ENCODE data around the gene IGFBP6. TPM values are rescaled to one million over a fixed set of nuclear protein-coding genes. Genes with fewer than 3 reads are reported as not detected.

IGFBP6 gene
- total and polyA plus RNA-seq, 8 donors, result 22.6 to 388 (median 82.8) TPM

DNA sequence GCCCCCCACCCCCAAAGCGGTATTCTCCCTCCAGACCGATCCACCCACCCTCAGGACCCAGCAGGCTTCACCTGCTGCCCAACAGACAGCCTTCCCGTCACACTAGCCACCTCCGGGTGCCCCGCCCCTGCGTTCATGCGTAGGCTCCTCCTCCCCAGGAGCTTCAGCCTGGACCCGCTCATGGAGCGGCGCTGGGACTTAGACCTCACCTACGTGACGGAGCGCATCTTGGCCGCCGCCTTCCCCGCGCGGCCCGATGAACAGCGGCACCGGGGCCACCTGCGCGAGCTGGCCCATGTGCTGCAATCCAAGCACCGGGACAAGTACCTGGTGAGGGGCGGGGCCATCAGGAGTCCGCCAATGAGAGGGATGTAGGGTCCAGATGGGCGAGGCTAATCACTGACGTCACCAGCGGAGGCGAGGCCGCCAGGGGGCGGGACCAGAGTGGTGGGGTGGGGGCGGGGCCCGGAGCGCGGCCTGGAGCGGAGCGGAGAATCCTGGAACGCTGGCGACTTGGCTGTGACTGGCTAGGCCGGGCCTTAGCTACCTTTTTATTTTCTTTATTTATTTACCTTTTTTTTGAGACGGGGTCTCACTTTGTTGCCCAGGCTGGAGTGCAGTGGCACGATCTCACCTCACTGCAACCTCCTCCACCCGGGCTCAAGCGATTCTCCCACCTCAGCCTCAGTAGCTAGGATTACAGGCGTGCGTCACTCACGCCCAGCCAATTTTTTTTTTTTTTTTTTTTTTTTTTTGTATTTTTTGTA is 43.2 kb upstream of the IGFBP6 start:
- peaks cover 11 to 43% (median 35%) of the 10 kb centered on the region in 4 donors for H3K36me3 ChIP-seq
- H3K27ac ChIP-seq, result peak overlapping the region; percentile 91 to 99 (median 98)
- peaks cover 59 to 80% (median 65%) of the 10 kb centered on the region in 4 donors for H3K4me1 ChIP-seq
- TF ChIP-seq POLR2AphosphoS5 (IDR thresholded peaks at IDR 0.05) (peak; percentile 32 to 88 (median 88)), POLR2A (IDR thresholded peaks at IDR 0.05) (peak in 1 of 4 donors; percentile 77), EP300 (IDR thresholded peaks at IDR 0.05) (no peak)
- TF ChIP-seq, protein P1, sequence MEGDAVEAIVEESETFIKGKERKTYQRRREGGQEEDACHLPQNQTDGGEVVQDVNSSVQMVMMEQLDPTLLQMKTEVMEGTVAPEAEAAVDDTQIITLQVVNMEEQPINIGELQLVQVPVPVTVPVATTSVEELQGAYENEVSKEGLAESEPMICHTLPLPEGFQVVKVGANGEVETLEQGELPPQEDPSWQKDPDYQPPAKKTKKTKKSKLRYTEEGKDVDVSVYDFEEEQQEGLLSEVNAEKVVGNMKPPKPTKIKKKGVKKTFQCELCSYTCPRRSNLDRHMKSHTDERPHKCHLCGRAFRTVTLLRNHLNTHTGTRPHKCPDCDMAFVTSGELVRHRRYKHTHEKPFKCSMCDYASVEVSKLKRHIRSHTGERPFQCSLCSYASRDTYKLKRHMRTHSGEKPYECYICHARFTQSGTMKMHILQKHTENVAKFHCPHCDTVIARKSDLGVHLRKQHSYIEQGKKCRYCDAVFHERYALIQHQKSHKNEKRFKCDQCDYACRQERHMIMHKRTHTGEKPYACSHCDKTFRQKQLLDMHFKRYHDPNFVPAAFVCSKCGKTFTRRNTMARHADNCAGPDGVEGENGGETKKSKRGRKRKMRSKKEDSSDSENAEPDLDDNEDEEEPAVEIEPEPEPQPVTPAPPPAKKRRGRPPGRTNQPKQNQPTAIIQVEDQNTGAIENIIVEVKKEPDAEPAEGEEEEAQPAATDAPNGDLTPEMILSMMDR (IDR thresholded peaks at IDR 0.05), result peak in 1 of 7 experiments; percentile 16
- peak; percentile 98 for DNase-seq
- H3K4me3 ChIP-seq, result peak overlapping the region; percentile 46 to 62 (median 54)
- WGBS, 5 donors, result 3 to 7% (median 6%) methylated on average over 35 to 48 of the region's 48 CpGs
- H3K27me3 ChIP-seq, result no peaks in the 10 kb centered on the region
- no peaks in the 10 kb centered on the region for H3K9me3 ChIP-seq
- intact Hi-C loops (cut with DNase I; ENCODE audit: low total_unique reads), result no loop called here

DNA sequence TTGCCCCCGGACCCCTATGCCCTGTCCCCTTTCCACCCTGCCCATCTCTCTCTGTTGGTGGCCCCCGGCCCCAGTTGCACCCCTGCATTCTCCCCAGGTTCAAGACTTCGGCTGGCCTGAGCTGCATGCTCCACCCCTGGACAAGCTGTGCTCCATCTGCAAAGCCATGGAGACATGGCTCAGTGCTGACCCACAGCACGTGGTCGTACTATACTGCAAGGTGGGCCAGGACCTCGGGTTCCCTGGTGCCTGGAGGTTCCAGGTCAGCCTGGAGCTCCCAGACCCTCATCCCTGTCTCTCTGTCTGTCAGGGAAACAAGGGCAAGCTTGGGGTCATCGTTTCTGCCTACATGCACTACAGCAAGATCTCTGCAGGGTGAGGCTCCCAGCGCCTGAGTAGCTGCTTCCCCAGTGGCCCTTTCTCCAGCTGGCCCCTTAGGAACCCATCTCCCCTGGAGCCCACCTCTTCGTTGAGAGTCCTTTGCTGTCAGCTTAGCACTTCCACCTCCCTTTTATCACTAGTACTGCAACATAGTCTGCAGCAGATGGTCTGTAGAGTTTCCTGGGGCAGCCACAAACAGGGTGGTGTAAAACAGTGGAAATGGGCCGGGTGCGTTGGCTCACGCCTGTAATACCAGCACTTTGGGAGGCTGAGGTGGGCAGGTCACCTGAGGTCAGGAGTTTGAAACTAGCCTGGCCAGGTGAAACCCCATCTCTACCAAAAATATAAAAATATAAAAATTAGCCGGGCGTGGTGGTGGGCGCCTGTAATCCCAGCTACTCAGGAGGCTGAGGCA is 41.8 kb upstream of the IGFBP6 start:
- 80 to 89% (median 82%) methylated on average over 13 to 15 of the region's 15 CpGs for WGBS, 5 donors
- peak in 1 of 2 donors; percentile 16 for DNase-seq
- Histone ChIP-seq H3K27me3 (no peaks in the 10 kb centered on the region), H3K4me3 (no peak overlapping the region), H3K36me3 (peaks cover 16 to 57% (median 48%) of the 10 kb centered on the region in 4 donors), H3K4me1 (peaks cover 56 to 80% (median 63%) of the 10 kb centered on the region in 4 donors), H3K9me3 (no peaks in the 10 kb centered on the region), H3K27ac (peak overlapping the region in 4 of 5 donors; percentile 98 to 99 (median 98))
- TF ChIP-seq, protein P1 (IDR thresholded peaks at IDR 0.05), result no peak
- no peak for TF ChIP-seq POLR2A (IDR thresholded peaks at IDR 0.05)
- TF ChIP-seq POLR2AphosphoS5 (IDR thresholded peaks at IDR 0.05), result no peak
- no peak for TF ChIP-seq EP300 (IDR thresholded peaks at IDR 0.05)
- intact Hi-C loops (cut with DNase I; ENCODE audit: low total_unique reads), result no loop called here

DNA sequence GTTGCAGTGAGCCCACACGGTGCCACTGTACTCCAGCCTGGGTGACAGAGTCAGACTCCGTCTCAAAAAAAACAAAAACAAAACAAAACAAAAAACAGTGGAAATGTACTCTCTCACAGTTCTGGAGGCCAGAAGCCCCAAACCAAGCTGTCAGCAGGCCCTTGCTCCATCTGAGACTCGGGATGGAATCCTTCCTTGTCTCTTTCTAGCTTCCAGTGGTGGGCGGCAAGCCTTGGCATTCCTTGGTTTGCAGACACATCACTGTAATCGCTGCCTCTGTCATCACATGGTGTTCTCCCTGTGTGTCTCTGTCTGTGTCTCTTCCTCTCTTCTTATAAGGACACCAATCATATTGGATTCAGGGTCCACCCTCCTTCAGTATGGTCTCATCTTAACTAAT is 41.2 kb upstream of the IGFBP6 start:
- Histone ChIP-seq H3K27ac (peak overlapping the region in 1 of 5 donors; percentile 98), H3K27me3 (no peaks in the 10 kb centered on the region), H3K36me3 (peaks cover 19 to 63% (median 53%) of the 10 kb centered on the region in 4 donors), H3K4me1 (peaks cover 56 to 80% (median 63%) of the 10 kb centered on the region in 4 donors), H3K9me3 (no peaks in the 10 kb centered on the region), H3K4me3 (no peak overlapping the region)
- WGBS, 5 donors, result 80 to 94% (median 86%) methylated on average over 5 of the region's 5 CpGs
- DNase-seq, result no peak
- intact Hi-C loops (cut with DNase I; ENCODE audit: low total_unique reads), result no loop called here
- no peak for TF ChIP-seq POLR2AphosphoS5 (IDR thresholded peaks at IDR 0.05)
- TF ChIP-seq POLR2A (IDR thresholded peaks at IDR 0.05), result no peak
- no peak for TF ChIP-seq EP300 (IDR thresholded peaks at IDR 0.05)
- TF ChIP-seq, protein P1 (IDR thresholded peaks at IDR 0.05), result no peak

DNA sequence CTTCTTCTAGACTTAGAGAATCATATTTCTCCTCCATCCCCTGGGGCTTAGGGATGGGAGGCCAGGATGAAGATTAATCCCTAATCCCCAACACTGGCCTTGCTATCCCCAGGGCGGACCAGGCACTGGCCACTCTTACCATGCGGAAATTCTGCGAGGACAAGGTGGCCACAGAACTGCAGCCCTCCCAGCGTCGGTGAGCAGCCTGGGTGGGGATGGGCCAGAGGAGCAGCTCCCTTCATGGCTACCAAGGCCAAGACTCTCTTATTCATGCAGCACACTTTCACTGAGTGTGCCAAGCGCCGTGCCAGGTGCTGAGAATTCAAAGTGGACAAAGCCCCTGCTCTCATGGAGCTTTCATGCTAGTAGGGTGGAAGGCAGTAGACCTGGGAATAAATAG is 40.6 kb upstream of the IGFBP6 start:
- peaks cover 24 to 69% (median 56%) of the 10 kb centered on the region in 4 donors for H3K36me3 ChIP-seq
- H3K9me3 ChIP-seq, result no peaks in the 10 kb centered on the region
- no peak for TF ChIP-seq POLR2AphosphoS5 (IDR thresholded peaks at IDR 0.05)
- TF ChIP-seq EP300 (IDR thresholded peaks at IDR 0.05), result no peak
- TF ChIP-seq POLR2A (IDR thresholded peaks at IDR 0.05), result no peak
- TF ChIP-seq, protein P1 (IDR thresholded peaks at IDR 0.05), result no peak
- H3K4me1 ChIP-seq, result peaks cover 56 to 80% (median 63%) of the 10 kb centered on the region in 4 donors
- intact Hi-C loops (cut with DNase I; ENCODE audit: low total_unique reads), result no loop called here
- peak overlapping the region in 2 of 5 donors; percentile 14 to 16 for H3K27ac ChIP-seq
- no peak overlapping the region for H3K4me3 ChIP-seq
- H3K27me3 ChIP-seq, result no peaks in the 10 kb centered on the region
- WGBS, 5 donors, result 87 to 96% (median 90%) methylated on average over 7 of the region's 7 CpGs
- DNase-seq, result no peak

Measured in stomach (tissue), 9 donors.